Mesendoderm (in vitro differentiated cells): ENCODE results near the gene GMEB2.

ENCODE experiments used
- DNase-seq: peaks from one replicate; pipeline ENCODE4 v3.0.0; 2013
- H2AK5ac ChIP-seq: 2 replicates; pipeline ENCODE4 v1.6.1; 2013; ENCODE audit warnings: low read length, inconsistent platforms
- H2BK120ac ChIP-seq: 2 replicates; pipeline ENCODE4 v1.6.1; 2013; ENCODE audit warnings: low read depth, mild to moderate bottlenecking, low read length, moderate library complexity, mixed read lengths
- H2BK15ac ChIP-seq: replicated peaks from 2 replicates; pipeline ENCODE4 v1.6.1; 2013; ENCODE audit warnings: low read depth, mild to moderate bottlenecking, moderate library complexity
- H2BK5ac ChIP-seq: 2 replicates; pipeline ENCODE4 v1.6.1; 2013; ENCODE audit warnings: low read length, inconsistent platforms
- H3K18ac ChIP-seq: 2 replicates; pipeline ENCODE4 v1.6.1; 2013; ENCODE audit warnings: mild to moderate bottlenecking, low read length, mixed read lengths
- H3K23ac ChIP-seq: one replicate; pipeline ENCODE4 v1.6.1; 2013; ENCODE audit warnings: low read length
- H3K27ac ChIP-seq: 2 replicates; pipeline ENCODE4 v1.5.1; 2013; ENCODE audit warnings: low read depth, mild to moderate bottlenecking, inconsistent platforms, low read length, moderate library complexity
- H3K27me3 ChIP-seq: 2 replicates; pipeline ENCODE4 v1.6.1; 2013; ENCODE audit warnings: low read length, control low read depth, mild to moderate bottlenecking, inconsistent platforms; ENCODE audit not compliant: insufficient read depth, poor library complexity
- H3K36me3 ChIP-seq: 2 replicates; pipeline ENCODE4 v1.6.1; 2013; ENCODE audit warnings: low read length, inconsistent platforms; ENCODE audit not compliant: control insufficient read depth, insufficient read depth
- H3K4ac ChIP-seq: one replicate; pipeline ENCODE4 v1.6.1; 2013; ENCODE audit warnings: low read depth, mild to moderate bottlenecking, low read length, moderate library complexity
- H3K4me1 ChIP-seq: 2 replicates; pipeline ENCODE4 v1.6.1; 2013; ENCODE audit warnings: low read depth, low read length, inconsistent platforms; ENCODE audit not compliant: control insufficient read depth
- H3K4me2 ChIP-seq: 2 replicates; pipeline ENCODE4 v1.6.1; 2013; ENCODE audit warnings: low read length
- H3K4me3 ChIP-seq: 2 replicates; pipeline ENCODE4 v1.5.1; 2013; ENCODE audit warnings: mild to moderate bottlenecking, low read length
- H3K56ac ChIP-seq: one replicate; pipeline ENCODE4 v1.6.1; 2013; ENCODE audit warnings: low read length
- H3K79me1 ChIP-seq: 2 replicates; pipeline ENCODE4 v1.6.1; 2013; ENCODE audit warnings: low read length, inconsistent platforms
- H3K79me2 ChIP-seq: 2 replicates; pipeline ENCODE4 v1.6.1; 2013; ENCODE audit warnings: mild to moderate bottlenecking, low read length; ENCODE audit not compliant: control insufficient read depth, insufficient read depth
- H3K9ac ChIP-seq: 2 replicates; pipeline ENCODE4 v1.6.1; 2013; ENCODE audit warnings: low read length, inconsistent platforms
- H4K5ac ChIP-seq: one replicate; pipeline ENCODE4 v1.6.1; 2013; ENCODE audit warnings: low read length
- H4K8ac ChIP-seq: one replicate; pipeline ENCODE4 v1.6.1; 2013; ENCODE audit warnings: low read depth, mild to moderate bottlenecking, control low read depth, low read length, moderate library complexity
- WGBS: extraction: QIAGEN DNeasy Blood & Tissue Kit; methylation state at CpG from one replicate; pipeline ENCODE4 v1.1.7; 2013; ENCODE audit warnings: low lambda C conversion rate, missing lambda C conversion rate; ENCODE audit not compliant: insufficient coverage; ENCODE audit errors: extremely low coverage; 5-methylcytosine and 5-hydroxymethylcytosine counted together

The GMEB2 gene

DNA sequence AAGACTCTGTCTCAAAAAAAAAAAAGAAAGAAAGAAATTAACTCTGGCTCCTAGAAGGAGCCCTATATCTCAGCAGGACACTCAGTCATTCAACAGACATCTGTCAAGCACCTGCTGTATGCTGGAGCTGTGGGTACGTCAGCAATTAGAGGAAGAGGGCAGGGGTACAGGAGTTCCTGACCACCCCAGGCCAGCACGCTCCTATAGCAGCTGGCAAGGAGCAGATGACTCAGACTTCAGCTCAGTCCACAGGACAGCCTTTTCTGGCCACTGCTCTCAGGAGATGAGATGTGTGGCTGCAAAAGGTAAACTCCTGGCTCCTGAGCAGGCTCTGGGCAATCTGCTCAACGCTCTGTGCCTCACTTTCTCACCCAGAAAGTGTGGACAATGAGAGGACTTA lies 29.6 kb upstream of the GMEB2 start:
- DNase-seq: no peak
- WGBS: no CpG with 5 or more reads among the region's 3 CpGs
- H3K4ac ChIP-seq: no peak overlapping the region
- no peak overlapping the region for H2BK5ac ChIP-seq
- H3K4me1 ChIP-seq: peaks cover 5% of the 10 kb centered on the region
- no peak overlapping the region for H2BK15ac ChIP-seq
- H3K79me2 ChIP-seq: no peaks in the 10 kb centered on the region
- no peak overlapping the region for H4K8ac ChIP-seq
- H2BK120ac ChIP-seq: no peak overlapping the region
- H3K4me2 ChIP-seq: no peak overlapping the region
- H4K5ac ChIP-seq: no peak overlapping the region
- H2AK5ac ChIP-seq: no peak overlapping the region
- no peaks in the 10 kb centered on the region for H3K27me3 ChIP-seq
- H3K36me3 ChIP-seq: no peaks in the 10 kb centered on the region
- H3K23ac ChIP-seq: no peak overlapping the region
- no peak overlapping the region for H3K9ac ChIP-seq
- H3K4me3 ChIP-seq: no peak overlapping the region
- H3K18ac ChIP-seq: no peak overlapping the region
- no peak overlapping the region for H3K56ac ChIP-seq
- H3K79me1 ChIP-seq: peaks cover 7% of the 10 kb centered on the region
- H3K27ac ChIP-seq: no peak overlapping the region

DNA sequence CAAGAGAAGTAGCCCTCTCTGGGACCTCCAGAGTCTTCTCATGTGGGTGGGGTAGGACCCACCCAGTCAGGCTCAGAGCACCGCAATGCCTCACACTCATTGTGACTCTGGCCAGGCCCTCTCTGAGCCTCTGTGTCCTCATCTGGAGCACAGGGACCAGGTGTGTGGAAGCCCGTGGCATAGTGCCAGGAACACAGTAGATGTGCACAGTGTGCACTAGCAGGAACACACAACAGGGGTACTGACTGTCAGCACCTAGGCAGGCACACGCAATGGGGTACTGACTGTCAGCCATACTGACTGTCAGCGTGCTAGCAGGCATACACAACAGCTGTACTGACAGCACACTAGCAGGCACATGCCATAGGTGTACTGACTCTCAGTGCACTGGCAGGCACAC lies 28.3 kb upstream of the GMEB2 start:
- H3K4me3 ChIP-seq: no peak overlapping the region
- H4K8ac ChIP-seq: no peak overlapping the region
- no CpG with 5 or more reads among the region's 4 CpGs for WGBS
- no peak overlapping the region for H3K23ac ChIP-seq
- no peak overlapping the region for H2BK120ac ChIP-seq
- DNase-seq: no peak
- no peak overlapping the region for H3K27ac ChIP-seq
- no peak overlapping the region for H2AK5ac ChIP-seq
- H2BK5ac ChIP-seq: no peak overlapping the region
- H3K9ac ChIP-seq: no peak overlapping the region
- no peak overlapping the region for H4K5ac ChIP-seq
- no peak overlapping the region for H3K18ac ChIP-seq
- no peak overlapping the region for H3K4me2 ChIP-seq
- H3K56ac ChIP-seq: no peak overlapping the region
- H3K27me3 ChIP-seq: no peaks in the 10 kb centered on the region
- peaks cover 7% of the 10 kb centered on the region for H3K79me1 ChIP-seq
- H3K79me2 ChIP-seq: no peaks in the 10 kb centered on the region
- H3K36me3 ChIP-seq: no peaks in the 10 kb centered on the region
- H3K4ac ChIP-seq: no peak overlapping the region
- peaks cover 5% of the 10 kb centered on the region for H3K4me1 ChIP-seq
- H2BK15ac ChIP-seq: no peak overlapping the region

DNA sequence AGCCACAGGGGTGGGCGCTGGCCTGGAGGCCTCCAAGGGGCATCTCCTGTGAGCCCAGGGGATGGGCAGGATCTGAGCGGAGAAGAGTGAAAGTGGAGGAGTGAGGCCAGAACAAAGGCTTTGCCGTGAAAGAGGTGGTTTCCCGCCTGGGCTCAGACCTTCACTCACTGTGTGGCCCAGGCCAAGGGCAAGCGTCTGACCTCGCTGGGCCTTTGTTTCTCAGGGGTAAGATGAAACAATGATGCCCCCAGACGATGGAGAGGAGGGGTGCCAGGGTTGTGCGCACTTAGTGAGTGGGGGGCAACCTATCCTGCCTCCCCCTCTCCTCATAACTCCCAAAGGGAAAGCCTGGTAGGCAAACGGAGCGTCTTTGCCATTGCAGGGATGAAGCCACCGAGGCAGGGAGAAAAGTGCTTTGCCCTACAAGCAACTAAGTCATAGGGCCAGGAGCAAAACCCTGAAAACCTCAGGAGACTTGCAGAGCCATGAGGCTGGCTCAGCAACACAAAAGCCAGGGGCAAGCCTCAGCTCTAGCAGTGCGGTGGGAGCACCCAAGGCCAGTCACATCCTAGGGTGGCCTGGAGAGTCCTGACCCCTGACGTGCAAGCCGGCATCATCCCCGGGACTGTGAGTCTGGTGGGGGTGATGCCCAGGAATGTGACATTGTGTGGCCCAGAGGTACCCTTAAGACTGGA lies 27.2 kb upstream of the GMEB2 start:
- Histone ChIP-seq H3K18ac (no peak overlapping the region), H3K4ac (peak overlapping the region; percentile 39), H3K79me2 (no peaks in the 10 kb centered on the region), H3K79me1 (peaks cover 4% of the 10 kb centered on the region), H3K56ac (peak overlapping the region; percentile 86), H4K5ac (no peak overlapping the region), H3K9ac (peak overlapping the region; percentile 85), H2BK15ac (no peak overlapping the region), H3K23ac (no peak overlapping the region), H2AK5ac (no peak overlapping the region), H2BK120ac (no peak overlapping the region), H3K4me1 (peaks cover 4% of the 10 kb centered on the region), H3K36me3 (no peaks in the 10 kb centered on the region), H4K8ac (no peak overlapping the region), H3K4me2 (peak overlapping the region; percentile 25), H3K27ac (no peak overlapping the region), H3K4me3 (no peak overlapping the region), H3K27me3 (no peaks in the 10 kb centered on the region), H2BK5ac (no peak overlapping the region)
- WGBS: no CpG with 5 or more reads among the region's 15 CpGs
- DNase-seq: no peak

GRCh38 chr20:63653041-63653973 lies 26.4 kb upstream of the GMEB2 start, which contains the start of gene STMN3:
Gene STMN3 (minus strand): TSS chr20:63653424. CDS start chr20:63653345, 79 bp downstream.
- H2BK5ac ChIP-seq: peak within 1 kb of the TSS; percentile 10
- H3K4me3 ChIP-seq: peak within 1 kb of the TSS; percentile 42
- no peak within 1 kb of the TSS for H2BK15ac ChIP-seq
- no peak within 1 kb of the TSS for H4K8ac ChIP-seq
- H3K4me2 ChIP-seq: peak within 1 kb of the TSS; percentile 67
- no peaks in the 10 kb centered on the region for H3K36me3 ChIP-seq
- no peak within 1 kb of the TSS for H3K23ac ChIP-seq
- peaks cover 3% of the 10 kb centered on the region for H3K4me1 ChIP-seq
- H3K27me3 ChIP-seq: no peaks in the 10 kb centered on the region
- no peak within 1 kb of the TSS for H4K5ac ChIP-seq
- peak within 1 kb of the TSS; percentile 86 for H3K56ac ChIP-seq
- peak within 1 kb of the TSS; percentile 85 for H3K9ac ChIP-seq
- H3K79me2 ChIP-seq: no peaks in the 10 kb centered on the region
- no peak within 1 kb of the TSS for H2BK120ac ChIP-seq
- DNase-seq: peak; percentile 97
- no peak within 1 kb of the TSS for H3K18ac ChIP-seq
- no peak within 1 kb of the TSS for H3K27ac ChIP-seq
- H3K4ac ChIP-seq: peak within 1 kb of the TSS; percentile 39
- no peaks in the 10 kb centered on the region for H3K79me1 ChIP-seq
- WGBS: no CpG with 5 or more reads among the region's 73 CpGs
- no peak within 1 kb of the TSS for H2AK5ac ChIP-seq

GRCh38 chr20:63652192-63652980 lies 25.5 kb upstream of the GMEB2 start:
- H2BK120ac ChIP-seq: no peak overlapping the region
- no peaks in the 10 kb centered on the region for H3K36me3 ChIP-seq
- no peak overlapping the region for H2BK5ac ChIP-seq
- peak; percentile 51 for DNase-seq
- WGBS: no CpG with 5 or more reads among the region's 91 CpGs
- no peak overlapping the region for H3K27ac ChIP-seq
- H2BK15ac ChIP-seq: no peak overlapping the region
- no peak overlapping the region for H4K8ac ChIP-seq
- peak overlapping the region; percentile 73 for H3K56ac ChIP-seq
- peaks cover 3% of the 10 kb centered on the region for H3K4me1 ChIP-seq
- H3K4ac ChIP-seq: no peak overlapping the region
- no peak overlapping the region for H2AK5ac ChIP-seq
- no peaks in the 10 kb centered on the region for H3K79me2 ChIP-seq
- H3K18ac ChIP-seq: no peak overlapping the region
- no peak overlapping the region for H4K5ac ChIP-seq
- peak overlapping the region; percentile 42 for H3K4me3 ChIP-seq
- H3K4me2 ChIP-seq: peak overlapping the region; percentile 67
- peak overlapping the region; percentile 65 for H3K9ac ChIP-seq
- no peaks in the 10 kb centered on the region for H3K79me1 ChIP-seq
- H3K23ac ChIP-seq: no peak overlapping the region
- no peaks in the 10 kb centered on the region for H3K27me3 ChIP-seq
